Activated T-cell treated with anti-CD3 and anti-CD28 coated beads for 1 hour (primary cell): Measurements from ENCODE around the gene TIMP4.

ENCODE experiments used
- DNase-seq: peaks from one replicate; pipeline ENCODE4 v3.0.0-alpha.2; 2020; ENCODE audit warnings: low read depth

Gene TIMP4

DNA sequence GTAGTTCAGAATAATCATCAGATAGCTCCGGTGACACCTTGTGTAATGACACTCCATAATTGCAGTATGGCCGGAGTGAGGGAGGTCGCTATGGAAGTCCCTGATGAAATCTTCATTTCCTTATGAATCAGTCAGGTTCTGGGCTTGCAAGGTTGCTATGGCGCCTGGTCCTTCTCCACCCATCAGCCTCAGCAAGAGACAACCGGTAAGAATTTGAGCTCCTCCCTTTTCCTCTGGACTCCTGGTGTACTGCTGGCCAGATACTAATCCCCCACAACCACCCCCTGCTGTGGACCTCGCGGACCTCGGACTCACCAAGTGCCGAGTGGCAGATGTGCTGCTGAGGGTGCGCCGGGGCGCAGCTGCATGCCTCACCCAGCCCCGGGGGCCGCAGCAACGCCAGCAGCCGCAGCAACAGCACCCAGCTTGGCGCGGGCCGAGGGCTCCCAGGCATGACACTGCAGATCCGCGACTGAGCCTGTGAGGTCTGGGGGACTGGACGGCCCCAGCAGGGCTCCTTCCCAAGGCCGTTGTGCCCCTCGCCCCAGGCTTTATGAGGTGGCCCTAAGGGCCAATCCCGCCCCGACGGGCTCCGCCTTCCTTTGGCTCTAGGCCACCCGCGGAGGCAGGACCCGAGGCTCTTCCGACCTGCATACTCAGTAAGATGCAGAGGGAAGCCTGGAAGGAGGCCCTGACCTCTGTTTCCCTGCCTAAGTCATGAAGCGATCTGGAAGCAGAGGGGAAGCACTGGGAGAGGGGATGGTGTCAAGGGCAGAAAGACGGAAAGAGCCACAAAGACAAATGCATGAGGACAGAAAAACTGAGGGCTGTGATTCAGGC lies at the start of gene TIMP4:
Gene TIMP4 (minus strand): TSS at position 526 of the 840 bp plus-strand sequence. CDS start 72 bp downstream, at position 454.
- no peak for DNase-seq

DNA sequence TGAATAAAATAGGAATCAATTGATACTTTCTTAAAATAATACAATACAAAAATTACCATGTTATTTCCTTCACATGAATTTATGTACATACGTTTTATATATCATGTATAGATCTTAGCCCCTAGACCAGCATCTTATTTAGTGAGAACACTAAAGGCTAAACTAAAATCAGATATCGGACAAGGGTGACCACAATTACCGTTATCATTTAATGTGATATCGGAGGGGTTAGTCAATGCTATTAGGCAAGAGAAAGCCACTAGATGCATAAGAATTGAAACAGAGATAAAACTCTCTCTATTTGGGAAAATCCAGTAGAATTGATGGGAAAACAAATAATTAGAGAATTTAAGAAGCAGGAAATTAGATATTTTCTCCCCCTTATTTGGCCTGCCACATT lies 46.5 kb upstream of the TIMP4 start:
- no peak for DNase-seq

DNA sequence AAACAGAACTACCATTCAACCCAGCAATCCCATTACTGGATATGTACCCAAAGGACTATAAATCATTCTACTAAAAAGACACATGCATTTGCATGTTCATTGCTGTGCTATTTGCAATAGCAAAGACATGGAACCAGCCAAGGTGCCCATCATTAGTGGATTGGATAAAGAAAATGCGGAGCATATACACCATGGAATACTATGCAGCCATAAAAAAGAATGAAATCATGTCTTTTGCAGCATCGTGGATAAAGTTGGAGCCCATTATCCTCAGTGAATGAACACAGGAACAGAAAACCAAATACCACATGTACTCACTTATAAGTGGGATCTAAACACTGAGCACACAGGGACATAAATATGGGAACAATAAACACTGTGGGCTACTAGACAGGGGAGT lies 43.1 kb upstream of the TIMP4 start:
- no peak for DNase-seq

DNA sequence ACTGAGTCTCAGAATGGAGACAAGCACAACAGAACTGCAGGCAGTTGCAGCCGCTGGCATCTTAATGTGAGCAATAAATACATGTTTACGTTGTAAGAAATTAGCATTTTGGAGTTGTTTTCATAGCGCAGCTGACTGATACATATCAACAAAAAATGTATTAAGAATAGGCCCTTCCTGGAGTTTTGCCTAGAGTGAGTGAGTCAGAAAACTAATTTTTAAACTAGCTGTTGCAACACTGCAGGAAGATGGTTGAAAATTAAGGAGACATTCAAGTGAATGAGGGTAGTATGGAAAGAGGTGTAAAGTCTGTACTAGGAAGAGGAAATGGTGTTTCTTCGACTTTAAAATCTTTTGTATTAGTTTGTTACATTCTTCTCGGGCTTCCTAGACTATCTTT lies 39.6 kb upstream of the TIMP4 start:
- DNase-seq, result no peak

DNA sequence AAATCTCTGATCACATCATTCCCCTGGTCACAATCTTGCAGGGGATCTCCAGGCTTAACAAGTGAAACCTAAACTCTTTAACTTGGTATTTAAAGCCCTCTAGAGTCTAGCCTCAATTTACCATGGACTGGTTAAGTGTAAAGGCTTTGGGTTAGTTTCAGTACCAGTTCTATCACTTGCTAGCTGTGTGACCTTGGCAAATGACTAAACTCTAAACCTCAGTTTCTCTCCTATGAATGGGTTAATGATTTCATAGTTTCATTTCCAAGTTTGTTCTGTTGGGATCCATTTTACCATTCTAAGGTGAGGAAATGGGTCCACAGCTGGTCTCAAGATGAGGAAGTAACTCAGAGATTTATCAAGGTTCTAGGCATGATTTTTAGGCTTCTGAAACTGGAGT lies 38.8 kb upstream of the TIMP4 start:
- no peak for DNase-seq

DNA sequence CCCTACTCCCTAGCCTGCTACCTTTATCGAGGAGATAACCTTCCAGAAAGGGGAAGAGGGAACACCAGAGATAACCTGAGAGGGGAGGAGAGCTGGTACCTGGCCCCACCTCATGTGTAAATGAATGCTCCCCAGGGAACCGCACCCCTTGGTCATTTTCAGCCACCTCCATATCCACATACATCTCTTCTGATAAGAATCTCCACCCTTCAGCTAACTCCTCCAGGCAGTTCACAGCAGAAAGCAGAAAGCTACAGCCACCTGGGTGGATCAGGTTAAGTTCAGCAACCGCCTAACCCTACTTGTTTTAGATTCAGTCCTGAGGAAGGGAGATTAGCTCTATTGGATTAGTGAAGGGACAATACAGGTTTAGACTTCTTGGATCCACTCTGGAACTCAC lies 38.0 kb upstream of the TIMP4 start:
- DNase-seq, result no peak

DNA sequence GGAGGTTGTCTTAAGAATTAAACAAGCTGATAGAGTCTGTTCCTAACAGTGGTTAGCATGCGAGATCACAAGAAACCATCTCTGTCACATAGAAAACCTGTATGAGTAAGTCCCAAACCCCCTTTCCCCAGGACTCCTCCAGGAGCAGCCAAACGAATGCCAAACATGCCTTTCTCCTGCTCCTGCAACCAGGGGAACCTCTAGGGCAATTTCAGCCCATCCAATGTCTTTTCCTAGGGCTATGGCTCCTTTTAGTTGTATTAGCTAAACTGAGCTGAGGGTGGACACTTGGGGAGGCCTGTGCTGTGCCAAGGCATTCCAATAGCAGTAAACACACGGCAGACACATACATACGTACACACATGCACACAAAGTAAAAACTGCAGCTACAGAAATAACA lies 36.5 kb upstream of the TIMP4 start:
- DNase-seq, result no peak

DNA sequence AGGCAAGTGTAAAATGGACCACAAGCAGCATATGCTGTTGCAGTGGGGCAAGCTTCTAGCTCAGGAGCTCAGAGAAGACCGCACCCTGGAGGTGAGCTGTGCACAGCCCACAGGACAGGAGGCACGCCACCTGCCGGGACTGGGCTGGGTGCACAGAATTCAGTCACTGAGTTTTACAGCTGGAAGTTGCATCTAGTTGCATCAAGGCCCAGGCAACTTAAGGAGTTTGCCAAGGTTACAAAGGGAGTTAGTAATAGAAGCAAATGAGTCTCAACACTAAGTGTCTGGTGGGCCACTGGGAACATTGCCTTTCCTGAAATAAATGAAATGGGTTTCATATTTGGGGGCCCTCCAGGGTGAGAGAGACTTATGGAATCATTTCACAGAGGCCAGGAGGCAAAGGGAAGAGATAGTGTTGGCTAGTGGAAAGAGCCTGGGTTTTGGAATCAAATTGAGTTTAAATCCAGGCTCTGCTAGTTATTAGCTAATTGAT lies 36.0 kb upstream of the TIMP4 start:
- DNase-seq, result no peak

DNA sequence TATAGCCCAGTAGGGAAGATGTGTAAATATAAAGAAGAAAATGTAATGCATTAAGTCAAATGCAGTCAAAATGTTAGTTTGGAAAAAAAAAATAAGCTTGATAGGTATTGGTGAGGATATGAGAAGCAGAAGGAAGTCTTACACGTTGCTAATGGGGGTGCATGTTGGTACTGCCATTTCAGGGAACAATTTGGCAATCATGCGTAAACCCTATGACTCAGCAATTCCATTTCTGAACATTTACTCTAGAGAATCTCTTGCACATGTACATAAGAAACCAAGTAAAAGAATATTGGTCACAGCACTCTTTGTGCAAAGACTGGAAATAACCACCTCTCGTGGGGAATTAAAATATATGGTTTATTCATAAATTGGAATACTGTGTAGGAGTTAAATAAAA lies 35.5 kb upstream of the TIMP4 start:
- no peak for DNase-seq

DNA sequence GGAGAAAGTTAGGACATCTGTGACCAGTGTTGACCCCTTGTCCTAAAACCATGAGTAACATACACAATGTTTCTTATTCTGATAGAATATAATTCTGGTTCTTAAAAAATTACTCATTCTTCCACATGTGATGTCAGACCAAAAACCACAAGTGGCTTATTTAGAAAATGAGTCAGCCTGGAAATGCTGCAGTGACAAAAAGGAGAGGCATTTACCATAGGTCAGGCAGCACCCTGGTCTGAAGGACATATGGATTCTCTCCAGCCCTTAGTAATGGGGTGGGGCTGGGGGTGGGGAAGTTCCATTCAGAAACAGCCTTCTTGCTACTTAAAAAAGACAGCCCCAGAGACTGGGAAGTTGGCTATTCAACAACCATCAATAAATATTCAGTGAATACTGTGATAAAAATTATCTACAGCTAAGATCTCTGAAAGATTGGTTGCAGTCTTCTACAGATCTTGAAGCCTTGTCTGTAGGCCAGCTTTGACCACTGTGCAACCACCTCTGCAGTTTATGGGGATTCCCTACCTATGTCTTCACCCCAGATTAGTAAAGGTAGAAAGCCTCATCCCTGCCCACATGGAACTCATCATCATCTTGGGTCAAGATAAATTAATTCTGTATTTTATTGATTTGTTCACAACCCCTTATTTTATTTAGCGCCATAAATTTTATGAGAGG lies 34.9 kb upstream of the TIMP4 start:
- no peak for DNase-seq

DNA sequence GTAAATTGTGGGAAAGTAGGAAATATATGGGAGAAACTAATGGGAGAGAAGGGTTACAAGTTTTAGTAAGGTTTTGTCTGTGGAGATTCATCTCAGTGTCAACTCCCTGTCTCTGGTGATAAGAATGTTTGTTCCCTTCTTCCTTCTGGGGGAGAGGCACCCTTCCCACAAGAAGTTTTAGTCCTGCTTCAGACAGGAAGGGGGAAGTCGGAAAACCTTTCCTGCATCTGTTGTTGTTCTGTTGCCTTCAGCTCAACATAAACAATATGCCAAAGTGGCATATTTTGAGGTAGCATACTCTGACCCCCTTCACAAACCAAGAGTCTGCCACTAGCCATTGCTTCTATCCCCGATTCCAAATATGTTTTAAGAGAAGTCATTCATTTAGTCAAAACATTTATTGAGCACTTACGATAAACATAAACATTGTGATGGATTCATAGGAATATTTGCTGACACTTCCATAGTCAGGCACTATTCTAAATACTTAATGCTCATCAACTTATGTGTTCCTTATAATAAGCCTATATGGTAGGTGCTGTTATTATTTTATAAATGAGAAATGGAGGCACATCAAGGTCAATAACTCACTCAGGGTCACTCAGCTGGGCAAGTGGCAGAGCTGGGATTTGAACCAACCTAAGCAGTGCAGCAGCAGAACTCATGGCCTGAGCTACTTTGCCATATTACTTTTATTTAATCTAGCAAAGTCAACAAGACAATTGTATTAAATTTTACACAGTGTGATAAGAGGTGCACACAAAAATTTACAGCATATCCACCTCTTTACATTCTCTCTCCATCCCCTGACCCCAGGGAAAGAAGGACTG lies 34.2 kb upstream of the TIMP4 start:
- no peak for DNase-seq

DNA sequence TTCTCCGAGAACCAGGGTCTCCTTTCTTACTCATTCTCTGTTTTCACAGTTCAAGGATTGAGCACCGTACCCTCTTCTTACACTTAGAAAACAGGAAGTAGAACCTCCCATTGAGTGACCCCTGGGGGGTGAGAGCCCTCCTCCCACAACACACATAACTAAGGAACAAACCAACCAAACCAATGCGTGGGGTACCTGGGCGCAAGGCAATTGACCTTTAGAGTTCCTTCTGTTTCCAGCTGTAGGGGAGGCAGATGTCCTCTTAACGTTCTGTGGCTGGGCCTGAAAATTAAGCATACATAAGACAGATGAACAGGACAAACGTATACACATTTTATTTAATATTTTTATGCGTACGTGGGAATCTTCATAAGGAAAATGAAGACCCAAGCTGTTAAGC lies 33.5 kb upstream of the TIMP4 start:
- no peak for DNase-seq

DNA sequence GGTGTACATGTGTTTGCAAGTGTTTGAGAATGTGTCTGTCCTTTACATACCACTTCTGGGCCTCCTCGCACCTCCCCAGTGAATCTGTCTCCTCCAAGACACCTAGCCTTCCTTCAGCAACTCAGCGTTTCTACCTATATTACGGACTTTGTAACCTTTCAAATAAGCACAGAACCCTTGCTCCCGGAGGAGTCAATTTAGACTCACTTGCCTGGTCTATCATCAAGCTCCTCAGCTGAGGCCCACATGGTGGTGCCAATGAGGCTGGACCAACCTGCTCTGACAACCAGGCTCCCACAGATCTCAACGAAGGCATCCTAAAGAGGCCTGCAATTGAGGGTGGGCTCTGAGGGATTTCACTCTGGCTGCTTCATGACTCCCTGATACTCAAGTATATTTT lies 32.8 kb upstream of the TIMP4 start:
- no peak for DNase-seq

DNA sequence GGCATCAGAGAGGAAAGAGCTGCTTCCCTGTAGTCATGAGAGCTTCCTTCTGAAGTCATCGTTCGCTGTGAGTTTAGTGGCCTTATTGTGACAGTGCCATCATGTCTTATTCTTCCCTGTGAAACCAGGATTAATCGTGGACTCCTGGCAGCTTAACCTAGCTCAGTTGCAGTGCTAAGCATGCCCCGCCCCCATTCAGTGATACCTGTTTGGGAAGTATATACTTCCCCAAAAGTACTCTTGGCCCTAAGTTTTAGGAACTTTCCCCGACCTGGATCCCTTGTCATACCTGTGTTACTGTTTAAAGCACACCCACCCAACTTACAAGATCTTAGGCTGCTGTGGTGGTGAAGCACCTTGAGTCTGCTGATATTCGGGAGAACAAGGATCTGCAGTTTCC lies 32.1 kb upstream of the TIMP4 start:
- no peak for DNase-seq

DNA sequence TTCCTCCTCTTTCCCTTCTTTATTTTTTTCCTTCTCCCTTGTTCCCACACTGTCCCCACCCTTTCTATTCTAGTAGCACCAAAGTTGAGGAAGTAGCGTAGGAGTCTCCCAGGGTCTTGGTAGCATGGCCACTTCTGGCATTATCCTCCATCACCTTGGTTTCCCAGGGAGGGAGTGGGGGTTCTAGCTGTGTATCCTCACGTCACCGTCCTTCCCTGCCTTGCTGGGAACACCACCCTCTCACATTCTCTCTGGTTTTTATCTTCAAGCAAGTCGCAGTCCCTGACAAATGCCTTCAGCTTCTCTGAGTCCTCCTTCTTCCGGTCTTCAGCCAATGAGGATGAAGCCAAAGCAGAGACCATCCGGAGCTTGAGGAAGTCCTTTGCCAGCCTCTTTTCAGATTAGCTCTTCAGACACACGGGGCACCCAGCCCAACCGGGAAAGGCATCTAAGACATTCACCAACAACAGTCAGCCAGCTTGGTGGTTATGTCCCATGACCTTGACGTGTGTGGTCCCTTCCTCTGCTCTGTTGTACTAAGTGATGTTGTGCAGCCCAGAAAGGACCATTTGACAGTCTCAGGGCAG lies 31.6 kb upstream of the TIMP4 start:
- DNase-seq, result no peak

DNA sequence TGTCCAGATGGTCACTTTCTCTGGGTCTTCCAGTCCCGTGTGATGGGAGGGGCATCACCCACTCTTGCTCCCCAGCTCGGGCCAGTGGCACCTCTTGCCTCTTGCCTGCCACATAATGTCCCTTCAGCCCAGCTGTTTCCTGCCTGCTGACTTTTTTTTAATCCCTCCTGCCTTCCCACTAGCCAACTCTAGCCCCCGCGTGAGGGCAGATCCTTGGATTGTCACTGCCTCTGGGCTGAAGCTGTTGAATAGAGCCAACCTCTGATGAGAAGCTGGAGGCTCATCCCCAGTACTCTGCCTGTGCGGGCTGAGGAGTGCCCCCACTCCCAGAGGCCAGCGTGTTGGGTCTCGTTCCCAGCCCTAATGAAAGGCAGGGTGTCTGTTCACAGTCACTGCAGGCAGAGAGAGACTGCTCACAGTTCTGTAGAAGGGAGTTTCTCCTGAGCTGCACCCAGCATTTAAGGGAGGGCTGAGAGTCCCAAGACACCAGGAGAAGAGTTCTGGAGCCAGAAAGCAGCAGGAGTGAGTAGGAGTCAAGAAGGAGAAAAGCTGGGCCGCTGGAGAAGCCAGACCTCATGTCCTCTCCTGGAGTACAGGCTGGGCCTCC lies 30.1 kb upstream of the TIMP4 start:
- no peak for DNase-seq

DNA sequence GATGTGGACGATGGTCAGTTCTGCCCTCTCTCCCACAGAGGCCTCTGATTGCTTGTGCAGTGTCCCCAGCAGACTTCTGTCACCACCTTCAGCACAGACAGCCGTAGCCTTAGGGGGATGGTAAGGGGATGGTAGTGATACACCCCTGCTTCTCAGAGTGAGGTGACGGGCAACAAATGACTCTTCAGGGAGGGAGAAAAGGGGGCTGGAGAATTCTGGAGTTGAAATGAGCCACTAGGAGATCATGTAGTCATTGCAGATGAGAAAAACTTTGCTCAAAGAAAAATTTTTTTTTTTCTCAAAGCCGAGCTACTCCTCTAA lies 29.6 kb upstream of the TIMP4 start:
- DNase-seq, result no peak

DNA sequence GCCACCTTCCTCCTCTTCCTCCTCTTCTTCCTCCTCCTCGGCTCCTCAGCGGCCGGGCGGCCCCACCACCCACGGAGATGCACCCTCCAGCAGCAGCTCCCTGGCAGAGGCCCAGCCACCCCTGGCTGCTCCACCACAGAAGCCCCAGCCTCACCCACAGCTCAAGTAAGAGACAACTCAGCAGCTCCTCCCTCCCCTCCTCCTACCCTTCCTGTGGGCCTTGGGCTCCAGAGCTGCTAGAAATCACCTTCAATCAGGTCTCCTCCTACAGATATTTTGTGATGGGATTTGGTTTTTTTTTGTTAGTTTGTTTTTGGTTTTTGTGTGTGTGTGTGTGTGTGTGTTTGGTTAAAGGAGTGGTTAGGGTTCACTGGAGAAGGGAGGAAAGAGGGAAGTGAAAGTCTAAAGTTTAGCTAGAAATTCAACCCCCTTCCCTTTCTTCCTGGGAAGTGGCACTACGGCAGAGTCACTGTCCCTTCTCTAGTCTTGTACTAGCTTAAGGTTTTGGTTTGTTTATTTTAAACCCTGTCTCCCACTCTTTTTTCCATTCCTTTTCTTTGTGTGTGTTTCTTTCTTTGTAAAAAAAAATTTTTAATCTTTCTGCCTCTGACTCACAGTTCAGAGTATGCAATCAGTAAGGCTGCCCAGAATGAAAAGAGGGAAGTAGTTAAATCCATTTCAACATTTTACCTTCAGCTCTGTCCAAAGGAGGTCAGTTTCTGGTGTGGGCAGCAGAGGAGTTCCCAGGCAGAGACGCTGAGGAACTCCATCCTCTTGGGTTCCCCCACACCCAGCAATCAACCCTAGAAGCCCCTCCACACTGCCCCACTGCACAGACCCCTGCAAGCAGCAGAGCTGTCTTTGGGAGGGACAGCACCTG lies 29.0 kb upstream of the TIMP4 start:
- DNase-seq, result no peak

DNA sequence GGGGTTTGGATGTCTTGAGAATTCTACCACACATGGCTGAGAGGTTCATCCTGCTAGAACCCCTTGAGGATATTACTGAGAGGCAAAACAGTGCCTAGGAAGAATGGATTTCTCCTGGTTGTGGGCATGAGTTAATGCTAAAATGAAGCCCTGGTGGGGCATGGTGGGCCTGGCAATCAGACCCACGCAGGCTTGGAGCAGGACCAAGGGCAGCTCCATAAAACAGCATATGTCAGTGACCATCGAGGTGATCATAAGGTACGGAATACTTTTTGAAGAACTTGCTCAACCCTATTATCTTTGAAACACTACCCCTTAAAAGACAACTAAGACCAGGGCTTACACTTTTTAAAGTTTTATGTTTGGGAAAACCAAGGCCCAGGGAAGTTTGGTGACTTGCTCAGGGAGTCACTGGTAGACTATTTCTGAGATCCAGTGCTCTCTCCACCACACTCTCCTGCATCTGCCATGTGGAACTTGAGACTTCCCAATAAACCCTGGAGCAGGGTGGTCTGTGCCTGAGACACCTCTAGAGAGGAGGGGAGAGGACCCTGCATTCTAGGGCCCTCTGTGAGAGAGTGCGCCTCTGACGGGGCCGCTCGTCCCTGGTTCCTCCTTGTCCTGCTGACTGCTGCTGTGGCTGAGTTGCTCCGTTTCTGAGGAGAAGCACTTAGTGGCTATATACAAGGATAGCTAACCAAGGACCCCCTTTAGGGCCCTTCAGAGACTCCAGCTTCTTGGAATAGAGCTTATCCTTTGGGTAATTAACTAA lies 28.0 kb upstream of the TIMP4 start:
- no peak for DNase-seq

DNA sequence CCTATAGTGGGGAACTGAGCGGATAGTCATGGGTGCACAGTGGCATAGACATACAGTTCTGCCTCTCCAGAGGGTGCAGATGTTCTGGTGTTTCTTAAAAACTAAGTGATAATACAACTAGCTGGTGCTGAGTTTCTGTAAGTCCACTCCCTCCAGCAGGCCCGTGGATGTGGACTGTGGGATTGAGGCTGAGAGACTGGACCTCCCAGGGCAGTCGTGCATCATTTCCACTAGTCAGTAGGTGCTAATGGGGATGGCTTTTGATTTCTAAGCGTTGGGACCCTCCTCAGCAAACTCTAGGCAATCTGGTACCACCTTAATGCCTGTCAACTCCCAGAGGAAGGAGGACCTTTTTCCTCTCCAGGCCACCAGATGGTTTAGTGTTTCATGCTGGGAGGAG lies 27.3 kb upstream of the TIMP4 start:
- no peak for DNase-seq
